ENCODE data around the gene RASGRP4.

GRCh38 chr19:38389957-38390924, 35.8 kb downstream of the RASGRP4 start:
- TF ChIP-seq POLR2AphosphoS5 (IDR thresholded peaks at IDR 0.05), result no peak
- TF ChIP-seq POLR2A (IDR thresholded peaks at IDR 0.05), result no peak
